Amygdala (tissue), 56 donors: ENCODE results near the gene HS1BP3.

ENCODE experiments used
- DNase-seq, 56 donors: peaks; one replicate each; lab custom pipeline; 2025; lab: John Stamatoyannopoulos, UW

Gene HS1BP3

GRCh38 chr2:20608666-20609348 is 42.1 kb downstream of the HS1BP3 start:
- no peak for DNase-seq

- no peak for DNase-seq
Observed at GRCh38 chr2:20607446-20607845, 43.5 kb downstream of the HS1BP3 start.

GRCh38 chr2:20606198-20606597 is 44.7 kb downstream of the HS1BP3 start:
- DNase-seq: no peak

- no peak for DNase-seq
Observed at GRCh38 chr2:20604951-20605381, 45.9 kb downstream of the HS1BP3 start.

GRCh38 chr2:20604401-20604911 is 46.4 kb downstream of the HS1BP3 start:
- no peak for DNase-seq

GRCh38 chr2:20603791-20604190 is 47.1 kb downstream of the HS1BP3 start:
- DNase-seq: no peak

GRCh38 chr2:20602803-20603202 is 48.1 kb downstream of the HS1BP3 start:
- DNase-seq: no peak

GRCh38 chr2:20600756-20601325 is 50.1 kb downstream of the HS1BP3 start:
- DNase-seq: no peak

GRCh38 chr2:20599861-20600461 is 50.9 kb downstream of the HS1BP3 start:
- peak in 46 of 56 donors; percentile 17 to 85 (median 62) for DNase-seq

- peak in 44 of 56 donors; percentile 25 to 81 (median 56) for DNase-seq
Observed at GRCh38 chr2:20599001-20599600, 51.8 kb downstream of the HS1BP3 start.

GRCh38 chr2:20597860-20598183 is 53.1 kb downstream of the HS1BP3 start:
- no peak for DNase-seq

GRCh38 chr2:20596973-20597859 is 53.7 kb downstream of the HS1BP3 start:
- DNase-seq: no peak

GRCh38 chr2:20596193-20596972 is 54.5 kb downstream of the HS1BP3 start:
- no peak for DNase-seq

GRCh38 chr2:20595439-20596192 is 55.3 kb downstream of the HS1BP3 start:
- DNase-seq: peak in 1 of 56 donors; percentile 35

- no peak for DNase-seq
Observed at GRCh38 chr2:20594957-20595356, 55.9 kb downstream of the HS1BP3 start.

- no peak for DNase-seq
Observed at GRCh38 chr2:20594048-20594750, 56.7 kb downstream of the HS1BP3 start.

GRCh38 chr2:20593072-20594034 is 57.5 kb downstream of the HS1BP3 start:
- no peak for DNase-seq
